Stimulated activated memory B cell treated with anti-CD40 and anti-IgM and Interleukin-4, amounts not matched to agents 10 μg/mL and 1 μg/mL and 100 μg/mL, for 72 hours (primary cell): Measurements from ENCODE around the gene RGS9.

Experiments used
- ATAC-seq: fragments of 150-1000 bp; cut with Tn5 transposase; 2 replicates; pipeline ENCODE4 v1.10.0; 2021
- H3K27ac Mint-ChIP-seq: one replicate; pipeline ENCODE4 v1.8.0; 2022; ENCODE audit warnings: mild to moderate bottlenecking, mixed read lengths
- H3K27me3 Mint-ChIP-seq: one replicate; pipeline ENCODE4 v1.8.0; 2022; ENCODE audit warnings: mixed read lengths
- H3K36me3 Mint-ChIP-seq: one replicate; pipeline ENCODE4 v1.8.0; 2022; ENCODE audit warnings: mixed read lengths
- H3K4me1 Mint-ChIP-seq: one replicate; pipeline ENCODE4 v1.8.0; 2022; ENCODE audit warnings: mixed read lengths
- H3K4me3 Mint-ChIP-seq: one replicate; pipeline ENCODE4 v1.8.0; 2022; ENCODE audit warnings: mild to moderate bottlenecking, moderate library complexity, mixed read lengths
- H3K9me3 Mint-ChIP-seq: one replicate; pipeline ENCODE4 v1.8.0; 2022; ENCODE audit warnings: mixed read lengths

The RGS9 gene

DNA sequence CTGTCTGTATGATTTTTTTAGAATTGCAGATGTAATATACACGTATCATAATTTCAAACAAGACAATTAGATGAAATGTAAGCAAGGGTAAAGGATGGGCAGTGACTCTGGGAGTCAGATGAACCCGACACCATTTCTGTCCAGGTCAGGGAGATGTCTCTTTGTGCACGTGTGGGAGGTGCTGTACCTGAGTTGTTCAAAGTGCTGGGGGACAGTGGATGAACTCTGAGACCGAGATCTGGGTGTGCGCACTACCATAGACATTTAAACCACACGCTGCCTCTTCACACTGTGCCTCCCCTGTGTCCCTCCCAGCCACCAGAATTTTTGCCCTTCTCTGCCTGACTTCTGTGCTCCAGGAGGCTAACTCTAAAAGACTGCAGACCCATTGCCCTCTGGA lies 5.9 kb upstream of the RGS9 start:
- no peaks in the 10 kb centered on the region for H3K4me1 Mint-ChIP-seq
- no peak for ATAC-seq
- no peak overlapping the region for H3K27ac Mint-ChIP-seq
- no peak overlapping the region for H3K4me3 Mint-ChIP-seq
- no peaks in the 10 kb centered on the region for H3K36me3 Mint-ChIP-seq
- H3K27me3 Mint-ChIP-seq = peaks cover 26% of the 10 kb centered on the region
- no peaks in the 10 kb centered on the region for H3K9me3 Mint-ChIP-seq

DNA sequence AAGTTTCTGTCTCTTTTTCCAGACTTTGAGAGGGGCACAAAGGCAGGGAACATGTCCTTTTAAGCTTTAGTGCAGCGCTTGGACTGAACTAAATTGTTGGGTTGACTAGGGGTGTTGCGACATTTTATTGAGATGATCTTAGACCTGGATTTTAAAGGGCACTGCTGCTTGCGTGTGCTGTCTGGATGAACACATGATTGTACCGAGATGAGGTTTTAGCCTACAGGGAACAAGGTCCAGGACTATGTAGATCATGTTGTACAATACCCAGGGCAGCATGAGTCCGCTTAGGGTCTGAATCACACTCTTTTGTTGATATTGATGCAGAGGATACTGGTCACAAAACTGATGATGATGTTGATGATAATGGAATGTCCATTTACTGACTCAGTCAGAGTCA lies 5.2 kb upstream of the RGS9 start:
- Mint-ChIP-seq H3K27ac (no peak overlapping the region), H3K4me3 (no peak overlapping the region), H3K27me3 (peaks cover 26% of the 10 kb centered on the region), H3K36me3 (no peaks in the 10 kb centered on the region), H3K4me1 (peaks cover 5% of the 10 kb centered on the region), H3K9me3 (no peaks in the 10 kb centered on the region)
- no peak for ATAC-seq

DNA sequence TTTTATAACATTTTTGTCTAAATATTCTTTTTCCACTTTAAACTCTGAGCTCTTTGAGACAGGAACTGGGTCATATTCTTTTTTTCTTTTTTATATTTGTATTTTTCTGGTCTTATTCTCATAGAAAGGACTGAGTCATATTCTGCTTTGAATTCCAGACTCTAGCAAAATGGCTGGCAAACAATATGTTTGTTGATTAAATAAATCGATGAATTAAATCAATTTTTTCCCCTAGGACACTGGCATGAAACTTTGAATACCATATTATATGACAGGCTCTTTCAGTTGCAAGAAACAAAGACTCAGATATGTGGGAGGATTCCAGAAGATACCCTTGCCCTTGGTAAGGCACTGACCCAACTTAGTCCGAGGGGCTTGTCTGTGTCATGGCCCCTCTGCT lies 3.1 kb upstream of the RGS9 start:
- H3K4me1 Mint-ChIP-seq = peaks cover 26% of the 10 kb centered on the region
- H3K4me3 Mint-ChIP-seq = no peak overlapping the region
- ATAC-seq = no peak
- H3K9me3 Mint-ChIP-seq = no peaks in the 10 kb centered on the region
- H3K36me3 Mint-ChIP-seq = no peaks in the 10 kb centered on the region
- peak overlapping the region; percentile 30 for H3K27ac Mint-ChIP-seq
- peaks cover 24% of the 10 kb centered on the region for H3K27me3 Mint-ChIP-seq

DNA sequence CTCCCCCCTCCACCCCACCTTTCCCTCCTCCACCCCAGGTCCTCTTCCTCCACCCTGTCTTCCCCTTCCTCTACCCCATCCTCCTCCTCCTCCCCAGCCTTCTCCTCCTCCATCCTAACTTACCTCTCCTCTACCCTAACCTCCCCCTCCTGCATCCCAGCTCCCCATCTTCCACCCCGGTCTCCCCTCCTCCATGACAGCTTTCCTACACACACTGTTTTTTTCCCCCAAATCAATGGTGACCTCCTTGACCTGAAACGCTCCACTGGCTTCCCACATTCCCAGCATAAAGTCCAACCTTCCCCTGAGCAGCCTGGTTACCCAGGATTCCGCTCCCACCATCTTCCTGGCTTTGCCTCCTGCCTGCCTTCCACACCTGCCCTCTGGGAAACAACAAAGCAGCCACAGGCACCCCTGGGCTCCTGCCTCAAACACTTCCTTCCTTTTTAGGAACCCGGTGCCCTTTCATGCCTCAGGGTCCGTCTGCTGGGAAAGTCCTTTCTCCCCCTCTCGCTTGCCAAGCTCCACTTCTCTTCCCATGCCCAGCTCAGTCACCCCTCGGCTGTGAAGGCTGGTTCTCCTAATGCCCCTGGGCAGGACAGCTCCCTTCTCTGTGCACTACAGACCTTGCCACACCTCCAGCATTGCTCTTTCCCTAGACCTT lies 2.1 kb downstream of the RGS9 start:
- H3K27me3 Mint-ChIP-seq = peaks cover 31% of the 10 kb centered on the region
- peaks cover 34% of the 10 kb centered on the region for H3K4me1 Mint-ChIP-seq
- no peak for ATAC-seq
- no peaks in the 10 kb centered on the region for H3K36me3 Mint-ChIP-seq
- no peaks in the 10 kb centered on the region for H3K9me3 Mint-ChIP-seq
- peak overlapping the region; percentile 9 for H3K27ac Mint-ChIP-seq
- peak overlapping the region; percentile 67 for H3K4me3 Mint-ChIP-seq

DNA sequence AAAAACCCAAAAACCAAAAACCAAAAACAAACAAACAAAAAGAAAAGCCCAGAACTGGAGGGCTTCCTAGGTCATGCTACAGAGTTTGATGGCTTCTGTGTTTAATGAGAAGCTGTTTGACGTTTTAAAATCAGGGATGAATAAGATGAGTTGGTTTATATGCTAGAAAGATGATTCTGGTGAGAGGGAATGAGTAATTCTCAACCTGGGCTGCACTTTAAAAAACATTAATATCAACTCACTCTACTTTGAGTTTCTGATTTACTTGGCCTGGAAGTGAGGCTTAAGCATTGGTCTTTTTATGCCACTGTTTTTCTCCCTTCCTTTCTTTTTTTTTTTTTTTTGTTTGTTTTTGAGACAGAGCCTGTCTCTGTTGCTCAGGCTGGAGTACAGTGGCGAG lies 5.1 kb downstream of the RGS9 start:
- peaks cover 26% of the 10 kb centered on the region for H3K4me1 Mint-ChIP-seq
- peaks cover 31% of the 10 kb centered on the region for H3K27me3 Mint-ChIP-seq
- no peaks in the 10 kb centered on the region for H3K9me3 Mint-ChIP-seq
- ATAC-seq = no peak
- no peaks in the 10 kb centered on the region for H3K36me3 Mint-ChIP-seq
- H3K4me3 Mint-ChIP-seq = no peak overlapping the region
- no peak overlapping the region for H3K27ac Mint-ChIP-seq

DNA sequence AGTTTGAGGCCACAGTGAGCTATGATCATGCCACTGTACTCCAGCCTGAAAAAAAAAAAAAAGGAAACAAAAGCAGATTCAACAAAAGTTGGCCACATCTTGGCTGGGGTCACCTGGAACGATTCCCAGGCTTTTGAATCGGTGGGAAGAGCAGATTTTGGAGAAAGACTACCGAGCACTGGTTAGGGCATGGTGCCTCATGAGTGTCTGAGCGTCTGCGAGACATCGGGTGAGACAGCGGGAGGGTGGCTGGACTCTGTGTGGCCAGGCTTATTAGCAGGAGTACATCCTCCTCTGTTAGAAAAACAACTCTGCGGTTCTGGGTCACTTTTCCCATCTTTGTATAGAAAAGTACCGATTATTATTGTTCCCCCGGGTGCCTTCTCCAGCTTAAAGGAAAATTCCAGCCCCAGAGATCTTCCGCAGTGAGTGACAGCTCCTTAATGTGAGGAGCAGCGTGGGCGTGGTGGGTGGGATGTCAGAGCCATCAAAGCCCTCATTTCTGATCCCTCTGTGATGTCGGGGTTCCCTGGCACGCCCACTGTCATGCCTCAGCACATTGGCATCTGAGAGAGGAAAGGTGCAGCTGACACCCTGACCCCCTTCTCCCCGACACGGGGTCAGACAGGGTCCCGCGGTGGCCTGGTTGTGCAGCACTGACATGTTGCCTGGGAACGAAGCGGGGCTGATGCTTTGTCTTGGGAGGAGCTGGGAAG lies 6.9 kb downstream of the RGS9 start:
- Mint-ChIP-seq H3K4me1 (peaks cover 8% of the 10 kb centered on the region), H3K4me3 (no peak overlapping the region), H3K27ac (no peak overlapping the region), H3K27me3 (peaks cover 16% of the 10 kb centered on the region), H3K36me3 (no peaks in the 10 kb centered on the region), H3K9me3 (no peaks in the 10 kb centered on the region)
- no peak for ATAC-seq

DNA sequence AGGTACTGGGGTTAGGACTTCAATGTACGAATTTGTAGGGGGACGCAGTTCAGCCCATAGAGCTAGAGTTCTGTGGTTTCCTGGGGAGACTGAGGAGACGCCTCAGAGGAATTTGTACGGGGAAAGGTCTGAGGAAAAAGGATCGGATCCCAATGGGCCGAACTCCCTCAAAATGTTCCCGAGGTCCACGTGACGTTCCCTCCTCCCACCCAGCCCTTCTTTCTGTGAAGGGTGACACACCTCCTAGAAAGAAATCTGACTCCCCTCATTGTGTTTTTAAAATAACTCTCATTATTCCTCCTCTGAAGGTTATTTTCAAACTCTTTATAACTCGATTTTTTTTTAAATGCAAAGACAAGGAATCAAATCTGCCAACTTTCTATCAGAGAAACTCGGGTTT lies 8.6 kb downstream of the RGS9 start:
- H3K27ac Mint-ChIP-seq = no peak overlapping the region
- no peak overlapping the region for H3K4me3 Mint-ChIP-seq
- ATAC-seq = no peak
- H3K36me3 Mint-ChIP-seq = no peaks in the 10 kb centered on the region
- H3K27me3 Mint-ChIP-seq = no peaks in the 10 kb centered on the region
- H3K4me1 Mint-ChIP-seq = no peaks in the 10 kb centered on the region
- no peaks in the 10 kb centered on the region for H3K9me3 Mint-ChIP-seq

DNA sequence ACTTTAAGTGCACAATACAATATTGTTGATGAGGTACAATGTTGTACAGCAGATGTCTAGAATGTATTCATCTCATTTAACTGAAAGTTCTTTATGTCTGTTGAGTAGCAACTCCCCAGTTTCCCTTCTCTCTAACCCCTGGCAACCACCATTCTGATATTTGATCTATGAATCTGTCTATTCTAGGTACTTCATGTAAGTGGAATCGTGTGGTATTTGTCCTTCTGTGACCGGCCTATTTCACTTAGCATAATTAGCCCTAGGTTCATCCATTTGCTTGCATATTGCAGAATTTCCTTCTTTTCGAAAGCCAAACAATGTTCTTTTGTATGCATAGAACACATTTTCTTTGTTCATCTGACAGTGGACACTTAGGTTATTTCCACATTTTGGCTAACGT lies 10.8 kb downstream of the RGS9 start:
- H3K4me1 Mint-ChIP-seq = no peaks in the 10 kb centered on the region

DNA sequence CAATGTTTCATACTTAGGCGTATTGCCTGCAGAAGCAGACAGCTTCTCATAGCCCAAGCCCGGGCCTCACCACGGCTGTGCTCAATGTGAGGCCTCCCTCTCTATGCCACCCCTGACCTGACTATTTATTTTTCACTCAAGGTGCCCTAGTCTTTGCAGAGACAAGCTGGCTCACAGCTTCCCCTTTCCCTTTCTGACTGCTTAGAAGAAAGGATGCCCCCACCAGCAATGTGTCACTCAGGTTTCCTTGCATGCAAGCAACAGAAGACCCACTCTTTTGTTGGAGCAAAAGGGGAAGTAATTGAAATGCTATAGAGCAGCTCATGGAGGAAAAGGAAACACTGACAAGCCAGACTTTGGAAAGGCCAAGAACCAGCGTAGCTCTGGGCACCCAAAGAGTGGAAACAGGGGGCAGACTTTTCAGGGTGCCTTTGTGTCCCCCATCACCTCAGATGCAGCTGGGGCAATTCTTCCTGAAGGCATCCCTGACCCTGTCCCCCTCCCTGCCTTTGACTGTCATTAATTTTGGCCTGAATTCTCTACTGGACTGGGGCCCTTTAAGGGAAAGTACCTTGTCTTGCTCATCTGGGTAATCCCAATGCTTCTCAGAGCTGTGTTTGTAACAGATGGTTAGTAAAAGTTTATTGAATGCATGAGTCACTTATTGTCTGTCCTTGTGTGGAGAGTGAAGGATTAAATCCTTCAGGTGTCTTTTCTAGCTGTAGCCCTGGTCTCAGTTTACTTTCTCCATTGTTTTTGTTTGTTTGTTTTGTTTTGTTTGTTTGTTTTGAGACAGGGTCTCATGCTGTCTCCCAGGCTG lies 17.8 kb downstream of the RGS9 start:
- H3K9me3 Mint-ChIP-seq = no peaks in the 10 kb centered on the region
- H3K36me3 Mint-ChIP-seq = no peaks in the 10 kb centered on the region
- ATAC-seq = peak; percentile 89
- peak overlapping the region; percentile 43 for H3K4me3 Mint-ChIP-seq
- H3K27me3 Mint-ChIP-seq = no peaks in the 10 kb centered on the region
- peak overlapping the region; percentile 85 for H3K27ac Mint-ChIP-seq
- H3K4me1 Mint-ChIP-seq = peaks cover 16% of the 10 kb centered on the region

More for the DNA sequence above, 10.8 kb downstream of the RGS9 start:
- Mint-ChIP-seq H3K27ac (no peak overlapping the region), H3K9me3 (no peaks in the 10 kb centered on the region), H3K27me3 (no peaks in the 10 kb centered on the region), H3K36me3 (no peaks in the 10 kb centered on the region), H3K4me3 (no peak overlapping the region)
- ATAC-seq = no peak

DNA sequence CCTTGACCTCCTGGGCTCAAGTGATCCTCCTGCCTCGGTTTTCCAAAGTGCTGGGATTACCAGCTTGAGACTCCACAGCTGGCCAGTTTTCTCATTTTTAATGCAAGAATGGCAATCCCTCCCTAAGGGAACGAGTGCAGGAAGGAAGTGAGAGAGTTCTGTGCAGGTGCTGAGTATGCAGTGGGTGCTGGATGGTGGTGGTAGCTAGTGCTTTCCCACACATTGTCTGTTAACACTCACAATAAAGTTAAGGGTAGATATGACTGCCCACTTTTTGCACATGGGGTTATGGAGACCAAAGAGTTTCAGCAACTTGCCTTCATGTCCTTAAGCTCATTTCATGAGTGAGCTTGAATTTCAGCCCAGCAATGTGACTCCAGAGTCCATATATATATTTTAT lies 18.5 kb downstream of the RGS9 start:
- H3K36me3 Mint-ChIP-seq = no peaks in the 10 kb centered on the region
- H3K4me1 Mint-ChIP-seq = peaks cover 19% of the 10 kb centered on the region
- ATAC-seq = peak; percentile 47
- H3K9me3 Mint-ChIP-seq = no peaks in the 10 kb centered on the region
- no peaks in the 10 kb centered on the region for H3K27me3 Mint-ChIP-seq
- H3K4me3 Mint-ChIP-seq = peak overlapping the region; percentile 43
- H3K27ac Mint-ChIP-seq = peak overlapping the region; percentile 85

DNA sequence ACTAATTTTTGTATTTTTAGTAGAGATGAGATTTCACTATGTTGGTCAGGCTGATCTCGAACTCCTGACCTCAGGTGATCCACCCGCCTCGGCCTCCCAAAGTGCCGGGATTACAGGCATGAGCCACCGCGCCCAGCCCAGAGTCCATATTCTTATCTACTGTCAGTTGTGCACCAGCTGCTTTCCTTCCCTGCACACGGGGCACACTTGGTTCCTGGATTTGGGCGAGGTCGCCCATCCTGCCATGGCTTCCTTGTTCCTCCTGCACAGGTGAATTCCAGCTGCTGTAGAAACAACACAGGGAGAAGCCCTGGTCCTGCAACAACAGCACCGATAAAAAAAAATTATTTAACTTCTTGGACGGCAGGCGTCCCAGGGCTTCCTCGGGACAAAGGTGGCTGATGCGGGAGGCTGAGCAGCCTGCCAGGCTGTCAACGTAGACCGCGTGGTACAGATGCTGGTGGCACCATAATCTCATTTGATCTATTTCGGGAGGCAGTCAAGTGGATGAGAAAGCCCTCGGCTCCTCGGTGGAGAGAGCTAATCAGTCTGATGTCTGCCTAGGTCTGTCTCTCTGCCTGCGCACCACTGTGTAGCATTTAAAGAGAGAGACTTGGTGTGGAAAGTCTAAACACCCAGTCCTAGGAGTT lies 19.1 kb downstream of the RGS9 start:
- Mint-ChIP-seq H3K9me3 (no peaks in the 10 kb centered on the region), H3K27me3 (no peaks in the 10 kb centered on the region), H3K4me1 (peaks cover 22% of the 10 kb centered on the region), H3K36me3 (no peaks in the 10 kb centered on the region), H3K27ac (no peak overlapping the region), H3K4me3 (no peak overlapping the region)
- no peak for ATAC-seq

DNA sequence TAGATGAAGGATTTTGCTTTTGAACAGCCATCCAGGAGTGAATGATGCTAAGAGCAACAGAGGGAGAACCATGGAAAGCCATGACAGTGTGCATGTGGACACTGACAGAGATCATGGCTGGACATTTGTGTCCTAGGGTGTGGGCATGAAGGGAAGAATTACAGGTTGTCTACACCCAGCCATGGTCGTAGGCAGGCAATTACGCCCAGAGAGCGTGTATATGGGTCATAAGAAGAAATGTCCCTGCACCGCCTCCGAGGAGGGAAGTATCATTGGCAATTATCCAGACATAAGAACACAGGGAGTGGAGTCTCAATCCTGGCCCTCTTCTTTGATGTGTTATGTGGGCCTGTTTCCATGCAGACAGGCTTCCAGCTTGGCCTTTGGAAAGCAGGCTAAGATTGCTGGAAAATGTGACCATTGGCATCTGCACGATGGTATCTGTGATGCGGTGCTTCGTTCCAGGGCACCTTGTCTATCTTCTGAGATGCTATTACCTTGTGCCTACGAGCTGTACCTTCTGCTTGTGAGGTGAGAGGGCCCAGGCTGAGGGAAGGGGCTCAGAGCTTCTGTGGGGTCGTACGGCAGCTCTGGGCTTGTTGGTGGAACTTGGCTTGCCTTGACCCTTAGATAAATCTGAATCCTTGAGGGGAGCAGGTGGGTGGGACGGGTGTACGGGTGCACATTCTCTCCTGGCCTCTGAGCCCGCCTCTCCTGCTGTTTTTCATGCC lies 19.8 kb downstream of the RGS9 start:
- no peak for ATAC-seq
- Mint-ChIP-seq H3K9me3 (no peaks in the 10 kb centered on the region), H3K27ac (no peak overlapping the region), H3K27me3 (no peaks in the 10 kb centered on the region), H3K36me3 (no peaks in the 10 kb centered on the region), H3K4me1 (peaks cover 22% of the 10 kb centered on the region), H3K4me3 (no peak overlapping the region)

DNA sequence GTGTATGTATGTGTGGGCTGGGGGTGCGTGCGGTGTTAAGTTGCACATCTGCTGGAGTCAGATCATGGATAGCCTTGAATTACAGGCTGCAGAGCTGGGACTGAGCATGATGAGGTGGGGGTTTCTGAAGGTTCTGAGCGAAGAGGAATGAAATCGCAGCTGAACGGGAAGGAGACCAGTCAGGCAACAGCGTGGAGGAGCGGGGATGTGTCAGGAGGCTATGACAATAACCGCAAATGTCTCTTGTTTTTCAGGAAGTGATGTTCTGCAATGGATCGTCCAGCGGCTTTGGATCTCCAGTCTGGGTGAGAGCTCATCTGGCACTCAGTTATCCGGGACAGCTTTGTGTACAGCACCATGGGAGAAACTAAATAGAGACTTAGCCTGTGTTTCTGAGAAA lies 20.9 kb downstream of the RGS9 start:
- ATAC-seq = no peak
- no peak overlapping the region for H3K27ac Mint-ChIP-seq
- no peak overlapping the region for H3K4me3 Mint-ChIP-seq

DNA sequence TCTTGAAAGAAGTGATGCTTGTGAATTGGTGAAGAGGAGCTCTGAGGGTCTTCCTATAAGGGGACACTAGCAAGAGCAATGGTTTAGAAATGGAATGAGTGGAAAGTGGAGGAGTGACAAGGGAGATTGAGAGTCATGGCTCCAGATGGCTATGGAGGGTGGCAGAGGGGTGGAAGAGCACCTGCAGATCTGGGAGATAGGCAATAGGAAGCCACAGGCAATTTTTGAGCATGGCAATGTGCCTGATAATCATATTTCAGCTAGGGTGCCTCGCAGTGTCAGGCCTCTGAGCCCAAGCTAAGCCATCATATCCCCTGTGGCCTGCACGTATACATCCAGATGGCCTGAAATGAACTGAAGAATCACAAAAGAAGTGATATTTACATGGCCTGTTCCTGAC lies 21.5 kb downstream of the RGS9 start:
- Mint-ChIP-seq H3K4me3 (no peak overlapping the region), H3K27me3 (no peaks in the 10 kb centered on the region), H3K4me1 (peaks cover 27% of the 10 kb centered on the region), H3K36me3 (no peaks in the 10 kb centered on the region), H3K9me3 (no peaks in the 10 kb centered on the region), H3K27ac (peak overlapping the region; percentile 1)
- no peak for ATAC-seq

More for the DNA sequence above, 20.9 kb downstream of the RGS9 start:
- no peaks in the 10 kb centered on the region for H3K27me3 Mint-ChIP-seq
- H3K4me1 Mint-ChIP-seq = peaks cover 22% of the 10 kb centered on the region
- no peaks in the 10 kb centered on the region for H3K36me3 Mint-ChIP-seq
- H3K9me3 Mint-ChIP-seq = no peaks in the 10 kb centered on the region

DNA sequence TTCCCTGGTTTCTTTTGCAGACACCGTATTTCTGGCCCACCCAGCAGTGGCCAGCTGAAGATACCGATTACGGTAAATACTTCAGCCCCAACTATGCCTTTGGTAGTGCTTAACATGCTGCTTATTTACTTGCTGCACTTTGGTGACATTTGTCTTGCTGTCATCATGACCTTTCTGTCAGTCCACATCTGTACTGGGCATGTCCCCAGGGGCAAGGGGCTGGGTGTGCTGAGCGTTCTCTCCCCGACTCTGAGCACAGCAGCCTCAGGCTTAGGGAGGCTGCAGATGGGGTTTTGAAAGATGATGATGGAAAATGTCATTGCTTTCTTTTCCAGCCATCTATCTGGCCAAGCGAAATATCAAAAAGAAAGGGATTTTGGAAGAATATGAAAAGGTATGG lies 23.3 kb downstream of the RGS9 start:
- no peak overlapping the region for H3K4me3 Mint-ChIP-seq
- H3K27me3 Mint-ChIP-seq = no peaks in the 10 kb centered on the region
- peaks cover 32% of the 10 kb centered on the region for H3K4me1 Mint-ChIP-seq
- peaks cover 1% of the 10 kb centered on the region for H3K9me3 Mint-ChIP-seq
- H3K36me3 Mint-ChIP-seq = peaks cover 3% of the 10 kb centered on the region
- ATAC-seq = peak; percentile 65
- peak overlapping the region; percentile 23 for H3K27ac Mint-ChIP-seq
